Measurements from ENCODE around the gene ZNF267.
"Not testable (repeated sequence)": the region's sequence is repeated elsewhere in the genome, so short reads cannot be mapped to it uniquely, and the experiment has no call there.

ZNF267 gene

DNA sequence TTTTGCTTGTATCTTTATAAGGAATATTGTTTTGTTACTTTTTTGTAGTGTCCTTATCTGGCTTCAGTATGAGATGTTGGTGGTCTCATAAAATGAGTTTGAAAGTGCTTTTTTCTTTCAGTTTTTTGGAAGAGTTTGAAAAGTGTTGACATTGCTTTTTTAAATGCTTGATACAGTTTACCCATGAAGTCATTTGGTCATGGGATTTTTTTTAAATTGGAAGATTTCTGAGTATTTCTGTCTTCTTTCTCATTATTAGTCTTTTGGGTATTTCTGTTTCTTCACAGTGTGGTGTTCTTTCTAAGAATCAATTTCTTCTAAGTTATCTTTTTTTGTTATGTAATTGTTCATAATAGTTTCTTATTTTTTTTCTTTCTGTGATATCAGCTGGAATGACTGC, 15.1 kb downstream of the ZNF267 start:
- H3K9ac ChIP-seq (ENCODE audit: low read length), result no peak overlapping the region
- no peaks in the 10 kb centered on the region for H3F3A ChIP-seq (ENCODE audit: insufficient read depth)
- TF ChIP-seq EZH2phosphoT487 (conservative IDR thresholded peaks at IDR 0.05; ENCODE audit: low read length), result no peak
- TF ChIP-seq, protein P1, sequence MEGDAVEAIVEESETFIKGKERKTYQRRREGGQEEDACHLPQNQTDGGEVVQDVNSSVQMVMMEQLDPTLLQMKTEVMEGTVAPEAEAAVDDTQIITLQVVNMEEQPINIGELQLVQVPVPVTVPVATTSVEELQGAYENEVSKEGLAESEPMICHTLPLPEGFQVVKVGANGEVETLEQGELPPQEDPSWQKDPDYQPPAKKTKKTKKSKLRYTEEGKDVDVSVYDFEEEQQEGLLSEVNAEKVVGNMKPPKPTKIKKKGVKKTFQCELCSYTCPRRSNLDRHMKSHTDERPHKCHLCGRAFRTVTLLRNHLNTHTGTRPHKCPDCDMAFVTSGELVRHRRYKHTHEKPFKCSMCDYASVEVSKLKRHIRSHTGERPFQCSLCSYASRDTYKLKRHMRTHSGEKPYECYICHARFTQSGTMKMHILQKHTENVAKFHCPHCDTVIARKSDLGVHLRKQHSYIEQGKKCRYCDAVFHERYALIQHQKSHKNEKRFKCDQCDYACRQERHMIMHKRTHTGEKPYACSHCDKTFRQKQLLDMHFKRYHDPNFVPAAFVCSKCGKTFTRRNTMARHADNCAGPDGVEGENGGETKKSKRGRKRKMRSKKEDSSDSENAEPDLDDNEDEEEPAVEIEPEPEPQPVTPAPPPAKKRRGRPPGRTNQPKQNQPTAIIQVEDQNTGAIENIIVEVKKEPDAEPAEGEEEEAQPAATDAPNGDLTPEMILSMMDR (IDR thresholded peaks at IDR 0.05; ENCODE audit: insufficient read depth, low read length, poor library complexity, severe bottlenecking), result no peak
- H3K27me3 ChIP-seq (ENCODE audit: low read length), result no peaks in the 10 kb centered on the region
- peaks cover 90% of the 10 kb centered on the region for H3K36me3 ChIP-seq (ENCODE audit: low read length)
- H3K9me3 ChIP-seq (ENCODE audit: insufficient read depth, low read length), result peaks cover 23% of the 10 kb centered on the region; the same call in 1 of the 2 replicates
- H3K27ac ChIP-seq (ENCODE audit: low read depth, low read length), result no peak overlapping the region
- no peaks in the 10 kb centered on the region for H3K9me2 ChIP-seq (replicated peaks; ENCODE audit: insufficient read depth, low read length)
- no peak overlapping the region for H2AFZ ChIP-seq (ENCODE audit: low read depth, low read length, severe bottlenecking)
- peaks cover 72% of the 10 kb centered on the region for H3K79me2 ChIP-seq (ENCODE audit: insufficient read depth, low read length)
- no peak overlapping the region for H3K4me3 ChIP-seq (ENCODE audit: insufficient read depth, low read length, poor library complexity, severe bottlenecking)
- H4K20me1 ChIP-seq (ENCODE audit: low read depth, low read length), result 0 out of 2 replicates have a peak, but pooled peaks cover 8% of the 10 kb centered on the region
- H3K4me2 ChIP-seq (ENCODE audit: low read depth, low read length, poor library complexity, severe bottlenecking), result no peak overlapping the region

DNA sequence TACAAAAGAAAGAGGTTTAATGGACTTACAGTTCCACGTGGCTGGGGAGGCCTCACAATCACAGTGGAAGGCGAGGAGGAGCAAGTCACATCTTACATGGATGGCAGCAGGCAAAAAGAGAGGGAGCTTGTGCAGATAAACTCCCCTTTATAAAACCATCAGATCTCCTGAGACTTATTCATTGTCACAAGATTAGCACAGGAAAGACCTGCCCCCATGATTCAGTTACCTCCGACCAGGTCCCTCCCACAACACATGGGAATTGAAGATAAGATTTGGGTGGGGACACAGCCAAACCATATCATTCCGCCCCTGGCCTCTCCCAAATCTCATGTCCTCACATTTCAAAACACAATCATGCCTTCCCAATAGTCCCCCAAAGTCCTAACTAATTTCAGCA, 18.5 kb downstream of the ZNF267 start:
- not testable (repeated sequence) for H3K9ac ChIP-seq (ENCODE audit: low read length); H2AFZ ChIP-seq (ENCODE audit: low read depth, low read length, severe bottlenecking); H3K27me3 ChIP-seq (ENCODE audit: low read length); H3K9me2 ChIP-seq (replicated peaks; ENCODE audit: insufficient read depth, low read length); H4K20me1 ChIP-seq (ENCODE audit: low read depth, low read length); H3F3A ChIP-seq (ENCODE audit: insufficient read depth); H3K4me2 ChIP-seq (ENCODE audit: low read depth, low read length, poor library complexity, severe bottlenecking); H3K4me3 ChIP-seq (ENCODE audit: insufficient read depth, low read length, poor library complexity, severe bottlenecking); H3K27ac ChIP-seq (ENCODE audit: low read depth, low read length)
- peaks cover 90% of the 10 kb centered on the region for H3K36me3 ChIP-seq (ENCODE audit: low read length)
- H3K79me2 ChIP-seq (ENCODE audit: insufficient read depth, low read length), result peaks cover 72% of the 10 kb centered on the region
- H3K9me3 ChIP-seq (ENCODE audit: insufficient read depth, low read length), result peaks cover 44% of the 10 kb centered on the region; the same call in 1 of the 2 replicates

DNA sequence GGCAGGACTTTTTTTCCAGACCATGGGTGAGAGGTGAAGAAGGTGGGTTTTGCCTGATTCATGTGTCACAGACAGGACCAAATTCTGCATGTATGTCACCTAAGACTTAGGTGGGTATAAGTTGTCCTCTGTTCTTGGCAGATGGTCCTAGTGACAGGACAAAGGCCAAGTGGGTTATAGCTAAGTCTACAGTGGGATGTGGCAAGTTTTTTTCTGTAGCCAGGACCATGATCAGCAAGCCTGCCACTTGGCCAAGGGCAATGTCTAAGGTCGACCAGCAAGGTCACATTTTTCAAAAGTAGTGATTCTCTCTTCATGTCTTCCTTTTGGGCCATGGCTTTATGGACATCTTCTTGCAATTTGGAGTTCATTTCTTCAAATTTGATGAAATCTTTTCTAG, 20.2 kb downstream of the ZNF267 start:
- TF ChIP-seq, protein P1 (IDR thresholded peaks at IDR 0.05; ENCODE audit: insufficient read depth, low read length, poor library complexity, severe bottlenecking), result no peak
- TF ChIP-seq EZH2phosphoT487 (conservative IDR thresholded peaks at IDR 0.05; ENCODE audit: low read length), result no peak
- Histone ChIP-seq H3K9me2 (replicated peaks; ENCODE audit: insufficient read depth, low read length) (no peaks in the 10 kb centered on the region), H3K27me3 (ENCODE audit: low read length) (no peaks in the 10 kb centered on the region), H3K36me3 (ENCODE audit: low read length) (peaks cover 90% of the 10 kb centered on the region), H3F3A (ENCODE audit: insufficient read depth) (peaks cover 13% of the 10 kb centered on the region; the same call in 1 of the 2 replicates), H3K9me3 (ENCODE audit: insufficient read depth, low read length) (peaks cover 41% of the 10 kb centered on the region), H3K9ac (ENCODE audit: low read length) (no peak overlapping the region), H3K79me2 (ENCODE audit: insufficient read depth, low read length) (peaks cover 72% of the 10 kb centered on the region), H4K20me1 (ENCODE audit: low read depth, low read length) (no peaks in the 10 kb centered on the region), H3K4me2 (ENCODE audit: low read depth, low read length, poor library complexity, severe bottlenecking) (no peak overlapping the region), H3K27ac (ENCODE audit: low read depth, low read length) (no peak overlapping the region), H2AFZ (ENCODE audit: low read depth, low read length, severe bottlenecking) (no peak overlapping the region), H3K4me3 (ENCODE audit: insufficient read depth, low read length, poor library complexity, severe bottlenecking) (no peak overlapping the region)

DNA sequence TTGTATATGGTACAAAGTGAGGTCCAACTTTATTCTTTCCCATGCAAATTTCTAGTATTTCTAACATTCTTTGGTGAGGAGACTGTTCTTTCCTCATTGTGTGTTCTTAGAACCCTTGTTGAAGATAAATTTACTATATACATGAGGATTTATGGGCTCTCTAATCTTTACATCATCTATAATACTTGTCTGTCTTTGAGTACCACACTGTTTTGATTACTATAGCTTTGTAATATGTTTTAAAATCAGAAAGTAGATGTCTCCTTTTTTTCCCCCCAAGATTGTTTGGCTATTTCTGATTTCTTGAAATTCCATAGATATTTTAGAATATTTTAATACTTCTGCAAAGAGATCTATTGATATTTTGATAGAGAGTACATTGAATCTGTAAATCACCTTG, 23.7 kb downstream of the ZNF267 start:
- TF ChIP-seq EZH2phosphoT487 (conservative IDR thresholded peaks at IDR 0.05; ENCODE audit: low read length), result no peak
- TF ChIP-seq, protein P1 (IDR thresholded peaks at IDR 0.05; ENCODE audit: insufficient read depth, low read length, poor library complexity, severe bottlenecking), result no peak
- no peaks in the 10 kb centered on the region for H4K20me1 ChIP-seq (ENCODE audit: low read depth, low read length)
- peaks cover 66% of the 10 kb centered on the region for H3K36me3 ChIP-seq (ENCODE audit: low read length)
- H3K27me3 ChIP-seq (ENCODE audit: low read length), result no peaks in the 10 kb centered on the region
- no peak overlapping the region for H2AFZ ChIP-seq (ENCODE audit: low read depth, low read length, severe bottlenecking)
- no peaks in the 10 kb centered on the region for H3K9me2 ChIP-seq (replicated peaks; ENCODE audit: insufficient read depth, low read length)
- peaks cover 13% of the 10 kb centered on the region; the same call in 1 of the 2 replicates for H3F3A ChIP-seq (ENCODE audit: insufficient read depth)
- no peak overlapping the region for H3K27ac ChIP-seq (ENCODE audit: low read depth, low read length)
- peaks cover 56% of the 10 kb centered on the region for H3K79me2 ChIP-seq (ENCODE audit: insufficient read depth, low read length)
- H3K9me3 ChIP-seq (ENCODE audit: insufficient read depth, low read length), result peaks cover 31% of the 10 kb centered on the region
- H3K4me3 ChIP-seq (ENCODE audit: insufficient read depth, low read length, poor library complexity, severe bottlenecking), result no peak overlapping the region
- H3K9ac ChIP-seq (ENCODE audit: low read length), result no peak overlapping the region
- H3K4me2 ChIP-seq (ENCODE audit: low read depth, low read length, poor library complexity, severe bottlenecking), result no peak overlapping the region
